HG02885 (cell line): ENCODE data around the gene MED9.
"Not testable (repeated sequence)": the region's sequence is repeated elsewhere in the genome, so short reads cannot be mapped to it uniquely, and the experiment has no call there.

Experiments used
- ATAC-seq: cut with Tn5 transposase; IDR thresholded peaks from one replicate; pipeline ENCODE4 v1.9.1; 2021; ENCODE audit warnings: mild to moderate bottlenecking; ENCODE audit not compliant: unreplicated experiment, poor library complexity

Gene MED9

GRCh38 chr17:17485420-17485819, 8.6 kb downstream of the MED9 start:
- ATAC-seq: no peak

- ATAC-seq: not testable (repeated sequence)
Measured at GRCh38 chr17:17486416-17486815, 9.6 kb downstream of the MED9 start.

GRCh38 chr17:17487998-17488397, 11.2 kb downstream of the MED9 start:
- ATAC-seq: no peak

GRCh38 chr17:17491031-17491471, 14.3 kb downstream of the MED9 start:
- ATAC-seq: no peak

DNA sequence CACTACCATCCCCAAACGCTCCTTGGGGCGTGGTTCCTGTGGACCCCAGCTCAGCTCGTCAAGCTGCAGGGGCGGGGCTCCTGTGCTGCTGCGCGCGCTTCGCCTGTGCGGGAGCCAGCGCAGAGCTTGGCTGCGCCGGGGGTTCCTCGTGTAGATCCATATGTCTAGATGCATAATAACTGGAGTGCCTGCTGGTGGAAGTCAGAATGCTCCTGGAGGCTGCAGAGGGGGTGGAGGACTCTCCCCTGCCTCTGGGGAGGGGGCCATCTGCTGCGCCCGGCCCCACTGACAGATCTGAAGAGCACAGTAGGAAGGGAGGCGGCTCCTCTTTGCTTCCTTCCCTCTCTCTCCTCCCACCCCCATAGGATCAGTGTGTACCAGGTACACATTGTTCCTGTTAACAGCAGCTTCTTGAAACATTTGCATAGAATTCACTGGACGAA, 14.8 kb downstream of the MED9 start:
- no peak for ATAC-seq

GRCh38 chr17:17492085-17492484, 15.3 kb downstream of the MED9 start:
- no peak for ATAC-seq

GRCh38 chr17:17492571-17492970, 15.8 kb downstream of the MED9 start:
- no peak for ATAC-seq

GRCh38 chr17:17493249-17493985, 16.6 kb downstream of the MED9 start:
- no peak for ATAC-seq

- ATAC-seq: no peak
Measured at GRCh38 chr17:17493986-17494466, 17.2 kb downstream of the MED9 start.

DNA sequence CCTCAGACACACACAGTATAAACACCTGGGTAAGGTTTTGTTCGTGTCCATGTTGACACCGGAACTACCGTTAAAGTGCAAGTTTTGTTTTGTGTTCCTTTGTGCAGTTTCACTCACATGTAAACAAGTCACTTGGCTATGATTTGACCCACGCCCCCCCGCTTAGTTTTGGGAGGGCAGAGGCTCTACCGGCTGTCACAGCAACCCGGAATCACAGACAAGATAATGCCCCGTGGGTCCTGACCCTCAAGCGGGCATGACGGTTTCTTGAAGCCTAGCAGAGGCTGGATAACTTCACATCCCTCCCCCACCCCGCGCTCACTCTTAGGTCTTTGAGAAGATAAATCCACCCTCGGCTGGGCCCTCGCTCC, 17.7 kb downstream of the MED9 start:
- no peak for ATAC-seq

DNA sequence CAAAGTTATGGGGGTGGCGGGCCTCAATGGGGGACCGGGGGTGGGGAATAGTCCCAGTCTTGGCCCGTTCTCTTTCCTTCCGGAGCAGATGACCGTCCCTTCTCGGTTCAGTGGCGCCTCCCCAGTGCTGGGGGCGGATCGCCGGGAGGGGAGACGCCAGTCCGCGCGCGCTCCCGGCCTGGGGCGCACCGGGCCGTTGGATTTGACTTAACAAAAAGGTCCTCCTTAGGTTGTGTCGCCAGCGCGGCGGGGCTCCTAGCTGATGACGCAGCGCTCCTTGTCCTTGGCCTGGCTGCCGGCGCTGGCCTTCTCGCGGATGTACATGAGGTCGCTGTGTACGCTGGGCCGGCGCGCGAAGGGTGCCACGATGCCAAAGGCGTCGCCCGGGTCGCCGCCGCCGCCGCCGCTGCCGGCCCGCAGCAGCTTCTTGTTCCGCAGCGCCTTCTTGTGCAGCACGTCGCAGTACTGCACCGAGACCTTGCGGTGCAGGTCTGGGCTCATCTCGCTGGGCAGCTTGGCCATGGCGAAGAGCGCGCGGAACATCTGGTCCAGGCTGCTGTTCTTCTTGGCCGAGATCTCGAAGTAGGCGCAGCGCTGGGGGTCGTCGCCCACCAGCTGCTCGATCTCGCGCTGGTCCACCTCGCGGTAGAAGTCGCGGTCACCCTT, 18.2 kb downstream of the MED9 start:
- no peak for ATAC-seq

GRCh38 chr17:17495536-17496188, 18.9 kb downstream of the MED9 start:
- ATAC-seq: no peak

GRCh38 chr17:17496189-17497064, 19.6 kb downstream of the MED9 start, which contains the start of gene RASD1:
Gene RASD1, minus strand, starts transcription at chr17:17496395. Its CDS starts 214 bp downstream, at chr17:17496181.
- peak; percentile 77 for ATAC-seq

DNA sequence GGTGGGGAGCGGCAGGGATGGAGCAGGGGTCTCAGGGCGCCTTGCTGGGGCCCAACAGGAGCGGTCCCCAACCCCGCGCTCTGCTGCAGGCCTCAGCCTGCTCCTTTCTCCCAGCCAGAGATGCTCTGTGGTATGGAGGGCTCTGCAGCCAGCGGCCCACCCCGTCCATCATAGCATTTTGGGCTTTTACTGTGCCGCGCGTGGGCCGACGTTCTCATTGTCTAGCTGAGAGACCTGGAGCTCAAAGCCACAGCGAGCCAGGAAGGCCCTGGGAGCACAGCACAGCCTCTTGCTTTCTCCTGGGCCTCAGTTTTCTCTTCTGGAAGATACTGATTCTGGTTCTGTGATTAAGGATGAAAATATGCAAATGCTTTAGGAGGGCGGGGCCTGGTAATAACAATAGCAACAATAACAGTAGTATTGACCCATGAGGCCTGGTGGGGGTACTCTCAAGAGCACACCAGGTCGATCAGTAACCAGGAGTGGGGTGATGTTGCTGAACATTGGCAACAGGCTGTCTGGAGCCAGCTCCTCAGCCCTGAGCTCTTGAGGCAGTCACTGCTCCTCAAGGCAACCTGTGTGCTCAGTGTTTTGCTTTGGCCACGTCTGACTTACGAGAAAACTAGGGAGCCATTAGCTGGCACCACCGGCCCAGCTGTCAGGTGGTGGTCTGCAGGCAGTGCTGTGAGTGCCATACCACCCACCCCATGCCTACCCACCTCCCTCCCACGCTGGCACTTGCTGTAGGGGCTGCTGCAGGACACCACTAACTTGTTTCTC, 20.5 kb downstream of the MED9 start:
- ATAC-seq: no peak

DNA sequence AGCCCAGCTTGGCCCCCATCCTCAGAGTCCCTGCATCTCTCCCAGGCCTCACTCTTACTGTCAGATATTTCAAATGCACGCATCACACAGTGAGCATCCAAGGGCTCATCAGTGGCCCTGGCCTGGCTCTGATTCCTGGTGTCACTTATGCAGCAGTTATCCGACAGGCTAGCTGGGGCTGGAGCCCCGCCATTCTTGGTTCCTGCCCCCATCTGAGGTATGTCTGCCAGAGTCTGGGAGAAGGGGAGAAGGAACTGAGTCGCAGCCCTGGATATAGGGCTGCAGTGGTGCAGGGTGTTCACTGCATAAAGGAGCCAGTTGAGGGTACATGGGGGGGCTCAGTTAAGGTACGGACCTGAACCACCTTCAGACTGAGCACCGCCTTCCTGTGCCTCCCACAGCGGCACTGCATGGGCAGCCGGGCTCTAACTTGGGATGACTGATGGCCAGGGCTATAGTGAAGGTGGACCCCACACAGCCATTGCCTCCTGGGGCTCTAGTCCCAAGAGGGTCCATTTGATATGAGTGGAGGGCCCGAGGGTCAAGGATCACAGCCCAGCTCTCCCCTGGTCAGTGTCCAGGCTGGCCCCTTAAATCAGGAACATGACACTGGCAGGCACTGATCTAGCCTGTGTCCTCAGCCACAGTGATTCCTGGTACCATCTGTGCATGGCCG, 21.2 kb downstream of the MED9 start:
- no peak for ATAC-seq

DNA sequence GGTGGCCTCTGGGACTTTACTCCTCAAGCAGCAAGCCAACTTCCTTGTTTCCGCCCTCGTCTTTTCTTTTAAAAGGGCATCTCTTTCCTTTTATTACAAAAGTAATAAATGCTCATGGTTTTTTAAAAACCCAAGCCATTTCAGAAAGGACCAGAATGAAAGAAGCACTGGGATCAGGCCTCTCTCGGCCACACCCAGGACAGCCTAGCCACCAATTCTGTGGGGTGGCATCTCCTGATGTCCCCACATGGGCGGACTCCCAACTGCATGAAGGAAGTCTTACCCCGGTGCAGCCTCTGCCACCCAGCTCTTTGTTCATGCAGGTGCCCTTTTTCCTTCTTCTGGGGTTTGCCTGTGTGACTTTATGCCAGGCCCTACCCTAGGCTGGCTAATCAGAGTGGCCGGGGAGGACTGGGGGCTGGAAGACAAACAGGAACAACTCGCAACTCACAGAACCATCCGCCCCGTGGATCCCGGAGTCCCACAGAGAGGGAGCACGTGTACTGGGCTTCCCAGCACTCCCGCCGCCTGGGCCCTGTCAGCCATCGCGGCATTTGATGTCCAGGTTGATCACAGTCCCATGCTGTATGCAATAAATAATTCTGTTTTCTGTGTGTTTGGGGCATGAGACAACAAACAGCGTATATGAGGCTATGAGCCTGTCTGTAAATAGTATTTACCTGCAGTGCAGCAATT, 22.0 kb downstream of the MED9 start:
- no peak for ATAC-seq

DNA sequence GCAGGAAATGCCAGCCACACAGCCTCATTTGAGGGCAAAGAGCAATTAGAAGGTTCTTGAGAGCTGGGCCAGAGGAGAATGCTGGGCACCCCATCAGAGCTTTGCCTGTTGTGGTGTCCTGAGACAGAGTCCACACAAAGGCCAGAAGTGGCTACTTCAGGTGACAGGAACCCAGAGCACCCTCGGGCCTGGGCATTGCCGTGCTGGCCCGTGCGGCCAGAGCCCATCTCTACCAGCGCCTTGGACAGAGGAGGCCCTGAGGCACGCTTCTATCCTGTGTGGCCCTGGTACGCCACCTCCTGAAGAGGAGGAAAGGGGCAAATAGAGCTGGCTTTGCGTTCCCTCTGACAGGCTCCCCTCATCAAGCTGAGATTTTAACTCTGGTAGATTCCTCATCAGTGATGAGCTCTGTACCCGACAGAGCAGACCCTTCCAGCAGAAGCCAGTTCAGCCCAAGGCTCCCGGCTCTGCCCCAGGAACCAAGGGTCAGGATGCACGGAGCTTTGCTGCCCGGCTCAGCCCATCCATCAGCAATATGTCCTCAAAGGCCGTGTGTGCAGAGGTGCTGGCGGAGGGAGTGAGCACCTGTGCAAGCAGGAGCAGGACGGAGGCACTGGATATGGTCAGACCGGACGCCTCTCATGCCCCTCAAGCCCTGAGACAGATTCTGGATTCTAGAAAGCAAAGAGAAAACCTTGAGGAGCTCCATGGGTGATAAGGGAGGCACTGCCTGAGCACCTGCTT, 22.8 kb downstream of the MED9 start:
- ATAC-seq: no peak
